ENCODE data around the gene SLC4A9.
A peak's percentile ranks its signal among the peaks of the same experiment; 100 is the strongest.

SLC4A9 gene

GRCh38 chr5:140391312-140391711 lies 31.3 kb downstream of the SLC4A9 start:
- H3K27ac ChIP-seq (ENCODE audit: low read depth, low read length): peak overlapping the region; percentile 16

GRCh38 chr5:140391732-140392131 lies 31.7 kb downstream of the SLC4A9 start:
- no peaks in the 10 kb centered on the region for H3K27me3 ChIP-seq (ENCODE audit: control insufficient read depth in 5 of 5, insufficient read depth in 4 of 5, low read length in 5 of 5)
- peaks cover 0 to 3% (median 0%) of the 10 kb centered on the region in 5 donors for H3K36me3 ChIP-seq (ENCODE audit: control insufficient read depth in 5 of 5, insufficient read depth in 5 of 5, low read length in 5 of 5)
- peaks cover 0 to 9% (median 9%) of the 10 kb centered on the region in 5 donors for H3K4me1 ChIP-seq (ENCODE audit: control insufficient read depth in 5 of 5, insufficient read depth in 5 of 5, low read length in 5 of 5)
- H3K9ac ChIP-seq (ENCODE audit: low read length in 5 of 5): no peak overlapping the region
- H3K27ac ChIP-seq (ENCODE audit: low read depth, low read length): no peak overlapping the region
- no peak overlapping the region for H3K4me3 ChIP-seq (ENCODE audit: low read depth in 1 of 5, low read length in 5 of 5)
- H3K9me3 ChIP-seq (ENCODE audit: control insufficient read depth in 5 of 5, low read length in 5 of 5): no peaks in the 10 kb centered on the region

More at GRCh38 chr5:140391312-140391711, 31.3 kb downstream of the SLC4A9 start:
- no peak overlapping the region for H3K9ac ChIP-seq (ENCODE audit: low read length in 5 of 5)
- no peak overlapping the region for H3K4me3 ChIP-seq (ENCODE audit: low read depth in 1 of 5, low read length in 5 of 5)
- peaks cover 0 to 3% (median 0%) of the 10 kb centered on the region in 5 donors for H3K36me3 ChIP-seq (ENCODE audit: control insufficient read depth in 5 of 5, insufficient read depth in 5 of 5, low read length in 5 of 5)
- peaks cover 0 to 9% (median 9%) of the 10 kb centered on the region in 5 donors for H3K4me1 ChIP-seq (ENCODE audit: control insufficient read depth in 5 of 5, insufficient read depth in 5 of 5, low read length in 5 of 5)
- no peaks in the 10 kb centered on the region for H3K27me3 ChIP-seq (ENCODE audit: control insufficient read depth in 5 of 5, insufficient read depth in 4 of 5, low read length in 5 of 5)
- no peaks in the 10 kb centered on the region for H3K9me3 ChIP-seq (ENCODE audit: control insufficient read depth in 5 of 5, low read length in 5 of 5)

GRCh38 chr5:140393738-140394137 lies 33.7 kb downstream of the SLC4A9 start:
- no peaks in the 10 kb centered on the region for H3K27me3 ChIP-seq (ENCODE audit: control insufficient read depth in 5 of 5, insufficient read depth in 4 of 5, low read length in 5 of 5)
- H3K9ac ChIP-seq (ENCODE audit: low read length in 5 of 5): no peak overlapping the region
- H3K9me3 ChIP-seq (ENCODE audit: control insufficient read depth in 5 of 5, low read length in 5 of 5): no peaks in the 10 kb centered on the region
- no peak overlapping the region for H3K4me3 ChIP-seq (ENCODE audit: low read depth in 1 of 5, low read length in 5 of 5)
- peaks cover 0 to 3% (median 0%) of the 10 kb centered on the region in 5 donors for H3K36me3 ChIP-seq (ENCODE audit: control insufficient read depth in 5 of 5, insufficient read depth in 5 of 5, low read length in 5 of 5)
- no peak overlapping the region for H3K27ac ChIP-seq (ENCODE audit: low read depth, low read length)
- H3K4me1 ChIP-seq (ENCODE audit: control insufficient read depth in 5 of 5, insufficient read depth in 5 of 5, low read length in 5 of 5): peaks cover 0 to 9% (median 9%) of the 10 kb centered on the region in 5 donors

- Histone ChIP-seq H3K36me3 (ENCODE audit: control insufficient read depth in 5 of 5, insufficient read depth in 5 of 5, low read length in 5 of 5) (no peaks in the 10 kb centered on the region), H3K9ac (ENCODE audit: low read length in 5 of 5) (no peak overlapping the region), H3K9me3 (ENCODE audit: control insufficient read depth in 5 of 5, low read length in 5 of 5) (no peaks in the 10 kb centered on the region), H3K27ac (ENCODE audit: low read depth, low read length) (no peak overlapping the region), H3K4me1 (ENCODE audit: control insufficient read depth in 5 of 5, insufficient read depth in 5 of 5, low read length in 5 of 5) (peaks cover 4 to 25% (median 16%) of the 10 kb centered on the region in 5 donors), H3K27me3 (ENCODE audit: control insufficient read depth in 5 of 5, insufficient read depth in 4 of 5, low read length in 5 of 5) (peaks cover 0 to 3% (median 0%) of the 10 kb centered on the region in 5 donors), H3K4me3 (ENCODE audit: low read depth in 1 of 5, low read length in 5 of 5) (no peak overlapping the region)
Observed at GRCh38 chr5:140398379-140398811, 38.4 kb downstream of the SLC4A9 start.

- Histone ChIP-seq H3K27me3 (ENCODE audit: control insufficient read depth in 5 of 5, insufficient read depth in 4 of 5, low read length in 5 of 5) (peaks cover 0 to 3% (median 0%) of the 10 kb centered on the region in 5 donors), H3K36me3 (ENCODE audit: control insufficient read depth in 5 of 5, insufficient read depth in 5 of 5, low read length in 5 of 5) (no peaks in the 10 kb centered on the region), H3K27ac (ENCODE audit: low read depth, low read length) (peak overlapping the region; percentile 93), H3K9me3 (ENCODE audit: control insufficient read depth in 5 of 5, low read length in 5 of 5) (no peaks in the 10 kb centered on the region), H3K4me3 (ENCODE audit: low read depth in 1 of 5, low read length in 5 of 5) (peak overlapping the region; percentile 81 to 100 (median 97)), H3K4me1 (ENCODE audit: control insufficient read depth in 5 of 5, insufficient read depth in 5 of 5, low read length in 5 of 5) (peaks cover 4 to 43% (median 33%) of the 10 kb centered on the region in 5 donors), H3K9ac (ENCODE audit: low read length in 5 of 5) (peak overlapping the region in 4 of 5 donors; percentile 70 to 93 (median 82))
Observed at GRCh38 chr5:140399979-140400729, 40.2 kb downstream of the SLC4A9 start.

GRCh38 chr5:140400730-140401361 lies 40.9 kb downstream of the SLC4A9 start:
- H3K36me3 ChIP-seq (ENCODE audit: control insufficient read depth in 5 of 5, insufficient read depth in 5 of 5, low read length in 5 of 5): no peaks in the 10 kb centered on the region
- H3K27ac ChIP-seq (ENCODE audit: low read depth, low read length): peak overlapping the region; percentile 93
- H3K9ac ChIP-seq (ENCODE audit: low read length in 5 of 5): peak overlapping the region; percentile 70 to 93 (median 79)
- peaks cover 4 to 43% (median 34%) of the 10 kb centered on the region in 5 donors for H3K4me1 ChIP-seq (ENCODE audit: control insufficient read depth in 5 of 5, insufficient read depth in 5 of 5, low read length in 5 of 5)
- no peaks in the 10 kb centered on the region for H3K9me3 ChIP-seq (ENCODE audit: control insufficient read depth in 5 of 5, low read length in 5 of 5)
- peak overlapping the region; percentile 81 to 100 (median 97) for H3K4me3 ChIP-seq (ENCODE audit: low read depth in 1 of 5, low read length in 5 of 5)
- peaks cover 0 to 3% (median 0%) of the 10 kb centered on the region in 5 donors for H3K27me3 ChIP-seq (ENCODE audit: control insufficient read depth in 5 of 5, insufficient read depth in 4 of 5, low read length in 5 of 5)

- no peaks in the 10 kb centered on the region for H3K9me3 ChIP-seq (ENCODE audit: control insufficient read depth in 5 of 5, low read length in 5 of 5)
- H3K36me3 ChIP-seq (ENCODE audit: control insufficient read depth in 5 of 5, insufficient read depth in 5 of 5, low read length in 5 of 5): no peaks in the 10 kb centered on the region
- H3K4me3 ChIP-seq (ENCODE audit: low read depth in 1 of 5, low read length in 5 of 5): peak within 1 kb of the TSS; percentile 96 to 100 (median 97)
- H3K4me1 ChIP-seq (ENCODE audit: control insufficient read depth in 5 of 5, insufficient read depth in 5 of 5, low read length in 5 of 5): peaks cover 4 to 43% (median 34%) of the 10 kb centered on the region in 5 donors
- H3K27ac ChIP-seq (ENCODE audit: low read depth, low read length): peak within 1 kb of the TSS; percentile 93
- peaks cover 0 to 3% (median 0%) of the 10 kb centered on the region in 5 donors for H3K27me3 ChIP-seq (ENCODE audit: control insufficient read depth in 5 of 5, insufficient read depth in 4 of 5, low read length in 5 of 5)
- peak within 1 kb of the TSS; percentile 81 to 98 (median 98) for H3K9ac ChIP-seq (ENCODE audit: low read length in 5 of 5)
Observed at GRCh38 chr5:140401362-140402257, 41.6 kb downstream of the SLC4A9 start, which contains the start of gene ANKHD1. Gene ANKHD1, plus strand, starts transcription at chr5:140401833. Its CDS starts 135 bp downstream, at chr5:140401968.

- peaks cover 0 to 3% (median 0%) of the 10 kb centered on the region in 5 donors for H3K27me3 ChIP-seq (ENCODE audit: control insufficient read depth in 5 of 5, insufficient read depth in 4 of 5, low read length in 5 of 5)
- H3K4me1 ChIP-seq (ENCODE audit: control insufficient read depth in 5 of 5, insufficient read depth in 5 of 5, low read length in 5 of 5): peaks cover 4 to 43% (median 34%) of the 10 kb centered on the region in 5 donors
Observed at GRCh38 chr5:140402258-140403074, 42.5 kb downstream of the SLC4A9 start.

GRCh38 chr5:140403613-140404012 lies 43.6 kb downstream of the SLC4A9 start:
- Histone ChIP-seq H3K27ac (ENCODE audit: low read depth, low read length) (no peak overlapping the region), H3K4me3 (ENCODE audit: low read depth in 1 of 5, low read length in 5 of 5) (peak overlapping the region in 4 of 5 donors; percentile 24 to 100 (median 74)), H3K9ac (ENCODE audit: low read length in 5 of 5) (peak overlapping the region in 2 of 5 donors; percentile 9 to 30)

More at GRCh38 chr5:140402258-140403074, 42.5 kb downstream of the SLC4A9 start:
- Histone ChIP-seq H3K4me3 (ENCODE audit: low read depth in 1 of 5, low read length in 5 of 5) (peak overlapping the region; percentile 96 to 100 (median 97)), H3K27ac (ENCODE audit: low read depth, low read length) (peak overlapping the region; percentile 93), H3K9ac (ENCODE audit: low read length in 5 of 5) (peak overlapping the region; percentile 81 to 98 (median 98)), H3K9me3 (ENCODE audit: control insufficient read depth in 5 of 5, low read length in 5 of 5) (no peaks in the 10 kb centered on the region), H3K36me3 (ENCODE audit: control insufficient read depth in 5 of 5, insufficient read depth in 5 of 5, low read length in 5 of 5) (no peaks in the 10 kb centered on the region)

More at GRCh38 chr5:140403613-140404012, 43.6 kb downstream of the SLC4A9 start:
- H3K9me3 ChIP-seq (ENCODE audit: control insufficient read depth in 5 of 5, low read length in 5 of 5): no peaks in the 10 kb centered on the region
- peaks cover 4 to 45% (median 34%) of the 10 kb centered on the region in 5 donors for H3K4me1 ChIP-seq (ENCODE audit: control insufficient read depth in 5 of 5, insufficient read depth in 5 of 5, low read length in 5 of 5)
- H3K27me3 ChIP-seq (ENCODE audit: control insufficient read depth in 5 of 5, insufficient read depth in 4 of 5, low read length in 5 of 5): peaks cover 0 to 3% (median 0%) of the 10 kb centered on the region in 5 donors
- no peaks in the 10 kb centered on the region for H3K36me3 ChIP-seq (ENCODE audit: control insufficient read depth in 5 of 5, insufficient read depth in 5 of 5, low read length in 5 of 5)

Measured in subcutaneous abdominal adipose tissue (tissue), 5 donors.